Cardiac muscle cell (in vitro differentiated cells and primary cell): ENCODE data around the gene SLC6A13. TPM values are rescaled to one million over a fixed set of nuclear protein-coding genes. Genes with fewer than 3 reads are reported as not detected.

Experiments
- DNase-seq, 2 donors: peaks; one replicate each; pipeline versions ENCODE4 v3.0.0 to v3.0.0-alpha.2; 2010 to 2017; ENCODE audit warnings: low read depth in 1 of 2, low spot score in 1 of 2
- H3K27ac ChIP-seq: fragments of 200-600 bp; sonication (generic); 2 replicates; pipeline ENCODE4 v1.5.1; 2016
- H3K27me3 ChIP-seq: fragments of 200-600 bp; sonication (generic); 2 replicates; pipeline ENCODE4 v1.6.0; 2016; ENCODE audit warnings: control low read depth
- H3K36me3 ChIP-seq: fragments of 200-600 bp; sonication (generic); 2 replicates; pipeline ENCODE4 v1.5.1; 2016; ENCODE audit warnings: control low read depth
- H3K4me1 ChIP-seq: fragments of 200-600 bp; sonication (generic); 2 replicates; pipeline ENCODE4 v1.8.1; 2017; ENCODE audit warnings: low read depth, mild to moderate bottlenecking, mixed run types
- H3K4me3 ChIP-seq: fragments of 200-600 bp; sonication (generic); 2 replicates; pipeline ENCODE4 v1.5.1; 2016; ENCODE audit warnings: mild to moderate bottlenecking
- H3K9me3 ChIP-seq: fragments of 200-600 bp; sonication (generic); 2 replicates; pipeline ENCODE4 v1.5.1; 2017; ENCODE audit warnings: low read depth, mild to moderate bottlenecking, control low read depth
- CTCF ChIP-seq: IDR thresholded peaks from 2 replicates; pipeline ENCODE4 v1.5.1; 2012; ENCODE audit warnings: low read depth, mild to moderate bottlenecking, low read length
- polyA plus RNA-seq: library from polyadenylated mRNA; unstranded; fragments of >200 nt; fragmentation: Nextera tagmentation; extraction: Ambion mirVana; gene quantifications from 2 replicates; pipeline ENCODE4 v1.2.1, GENCODE V29; 2016
- total RNA-seq: library from RNA; depleted of rRNA; stranded (reverse); fragments of >200 nt; gene quantifications from 2 replicates; pipeline ENCODE4 v1.2.3, GENCODE V29; 2016

Gene SLC6A13
- total and polyA plus RNA-seq, 2 experiments from 2014 or later, result 2.3 to 3.8 TPM

GRCh38 chr12:172732-173161 lies 89.9 kb downstream of the SLC6A13 start:
- DNase-seq, result no peak
- TF ChIP-seq CTCF, result no peak
- H3K27me3 ChIP-seq, result no peaks in the 10 kb centered on the region
- no peaks in the 10 kb centered on the region for H3K9me3 ChIP-seq
- H3K4me3 ChIP-seq, result no peak overlapping the region
- H3K36me3 ChIP-seq, result no peaks in the 10 kb centered on the region
- no peak overlapping the region for H3K27ac ChIP-seq
- peaks cover 46% of the 10 kb centered on the region for H3K4me1 ChIP-seq

GRCh38 chr12:171743-172676 lies 90.6 kb downstream of the SLC6A13 start:
- H3K4me1 ChIP-seq, result peaks cover 39% of the 10 kb centered on the region
- no peak for DNase-seq
- TF ChIP-seq CTCF, result no peak

DNA sequence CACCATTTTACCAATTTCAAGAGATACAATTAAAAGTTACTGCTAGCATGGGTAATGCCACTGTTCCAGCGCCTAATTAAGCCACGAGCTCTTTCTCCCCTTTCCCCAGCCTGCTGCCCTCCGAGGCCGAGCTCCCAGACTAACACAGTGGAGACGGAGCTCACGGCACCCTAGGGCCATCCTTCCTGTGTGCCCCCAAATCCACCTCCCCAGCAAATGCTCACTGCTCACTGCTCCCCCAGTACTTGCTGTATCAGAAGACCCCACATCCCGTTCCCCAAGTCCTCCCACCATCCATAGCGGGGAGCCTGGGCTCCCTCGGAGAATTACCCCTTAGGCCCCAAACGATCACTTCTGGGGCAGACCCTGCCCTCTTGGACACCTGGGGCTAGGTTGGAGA lies 91.4 kb downstream of the SLC6A13 start:
- Histone ChIP-seq H3K36me3 (no peaks in the 10 kb centered on the region), H3K27ac (no peak overlapping the region), H3K9me3 (no peaks in the 10 kb centered on the region), H3K4me1 (peaks cover 31% of the 10 kb centered on the region), H3K4me3 (no peak overlapping the region), H3K27me3 (no peaks in the 10 kb centered on the region)
- no peak for DNase-seq
- no peak for TF ChIP-seq CTCF

More at GRCh38 chr12:171743-172676, 90.6 kb downstream of the SLC6A13 start:
- no peaks in the 10 kb centered on the region for H3K27me3 ChIP-seq
- H3K27ac ChIP-seq, result no peak overlapping the region
- H3K9me3 ChIP-seq, result no peaks in the 10 kb centered on the region
- H3K4me3 ChIP-seq, result no peak overlapping the region
- no peaks in the 10 kb centered on the region for H3K36me3 ChIP-seq

Other genes starting within 250 kb of the SLC6A13 start
- 0.21 and 2.7 TPM in 2 replicates for gene IQSEC3, start 196.1 kb downstream of the SLC6A13 start, total RNA-seq
- gene IQSEC3, start 196.1 kb downstream of the SLC6A13 start, polyA plus RNA-seq, result 0.42 and 2.9 TPM in 2 replicates
- 0.33 and 0.63 TPM in 2 replicates for gene SLC6A12, start 48.7 kb downstream of the SLC6A13 start, total RNA-seq
- gene SLC6A12, start 48.7 kb downstream of the SLC6A13 start, polyA plus RNA-seq, result 0.24 and 0.52 TPM in 2 replicates
- 36.3 and 36.4 TPM in 2 replicates for gene KDM5A, start 126.5 kb upstream of the SLC6A13 start, total RNA-seq
- gene KDM5A, start 126.5 kb upstream of the SLC6A13 start, polyA plus RNA-seq, result 41.1 and 46.0 TPM in 2 replicates
- 7.3 and 7.6 TPM in 2 replicates for gene CCDC77, start 138.8 kb upstream of the SLC6A13 start, total RNA-seq
- 11.0 and 13.0 TPM in 2 replicates for gene CCDC77, start 138.8 kb upstream of the SLC6A13 start, polyA plus RNA-seq
- gene B4GALNT3, start 197.1 kb upstream of the SLC6A13 start, total RNA-seq, result 38.6 and 39.2 TPM in 2 replicates
- 23.7 and 26.4 TPM in 2 replicates for gene B4GALNT3, start 197.1 kb upstream of the SLC6A13 start, polyA plus RNA-seq